ENCODE data around the gene WBP2.

Gene WBP2

GRCh38 chr17:75832164-75832651 is 22.9 kb downstream of the WBP2 start:
- Histone ChIP-seq H3K9ac (ENCODE audit: low read length) (no peak overlapping the region), H3K4me2 (ENCODE audit: low read depth, low read length, poor library complexity, severe bottlenecking) (no peak overlapping the region), H3K9me2 (replicated peaks; ENCODE audit: insufficient read depth, low read length) (no peaks in the 10 kb centered on the region), H3K27me3 (ENCODE audit: low read length) (no peaks in the 10 kb centered on the region), H3K27ac (ENCODE audit: low read depth, low read length) (no peak overlapping the region), H3K79me2 (ENCODE audit: insufficient read depth, low read length) (no peaks in the 10 kb centered on the region), H3F3A (ENCODE audit: insufficient read depth) (no peaks in the 10 kb centered on the region), H3K4me3 (ENCODE audit: insufficient read depth, low read length, poor library complexity, severe bottlenecking) (no peak overlapping the region), H4K20me1 (ENCODE audit: low read depth, low read length) (no peaks in the 10 kb centered on the region), H3K9me3 (ENCODE audit: insufficient read depth, low read length) (no peaks in the 10 kb centered on the region), H2AFZ (ENCODE audit: low read depth, low read length, severe bottlenecking) (no peak overlapping the region), H3K36me3 (ENCODE audit: low read length) (no peaks in the 10 kb centered on the region)
- no peak for TF ChIP-seq CTCF (IDR thresholded peaks at IDR 0.05; ENCODE audit: insufficient read depth, low read length, poor library complexity, severe bottlenecking)
- no peak for TF ChIP-seq EZH2phosphoT487 (conservative IDR thresholded peaks at IDR 0.05; ENCODE audit: low read length)

- no peak overlapping the region for H3K27ac ChIP-seq (ENCODE audit: low read depth, low read length)
- no peaks in the 10 kb centered on the region for H3K36me3 ChIP-seq (ENCODE audit: low read length)
- H4K20me1 ChIP-seq (ENCODE audit: low read depth, low read length): no peaks in the 10 kb centered on the region
- H3K9me2 ChIP-seq (replicated peaks; ENCODE audit: insufficient read depth, low read length): no peaks in the 10 kb centered on the region
- H3K9me3 ChIP-seq (ENCODE audit: insufficient read depth, low read length): no peaks in the 10 kb centered on the region
- H3K4me3 ChIP-seq (ENCODE audit: insufficient read depth, low read length, poor library complexity, severe bottlenecking): no peak overlapping the region
- H3K27me3 ChIP-seq (ENCODE audit: low read length): no peaks in the 10 kb centered on the region
- no peaks in the 10 kb centered on the region for H3K79me2 ChIP-seq (ENCODE audit: insufficient read depth, low read length)
- H3K4me2 ChIP-seq (ENCODE audit: low read depth, low read length, poor library complexity, severe bottlenecking): no peak overlapping the region
- no peak for TF ChIP-seq CTCF (IDR thresholded peaks at IDR 0.05; ENCODE audit: insufficient read depth, low read length, poor library complexity, severe bottlenecking)
- no peaks in the 10 kb centered on the region for H3F3A ChIP-seq (ENCODE audit: insufficient read depth)
- H2AFZ ChIP-seq (ENCODE audit: low read depth, low read length, severe bottlenecking): no peak overlapping the region
- H3K9ac ChIP-seq (ENCODE audit: low read length): no peak overlapping the region
Observed at GRCh38 chr17:75831032-75831571, 24.0 kb downstream of the WBP2 start.

- no peaks in the 10 kb centered on the region for H3K36me3 ChIP-seq (ENCODE audit: low read length)
- no peak overlapping the region for H3K27ac ChIP-seq (ENCODE audit: low read depth, low read length)
- no peak overlapping the region for H3K4me2 ChIP-seq (ENCODE audit: low read depth, low read length, poor library complexity, severe bottlenecking)
Observed at GRCh38 chr17:75830164-75831031, 24.7 kb downstream of the WBP2 start.

More at GRCh38 chr17:75830164-75831031, 24.7 kb downstream of the WBP2 start:
- no peaks in the 10 kb centered on the region for H3K79me2 ChIP-seq (ENCODE audit: insufficient read depth, low read length)
- H3K9me2 ChIP-seq (replicated peaks; ENCODE audit: insufficient read depth, low read length): no peaks in the 10 kb centered on the region
- H3K4me3 ChIP-seq (ENCODE audit: insufficient read depth, low read length, poor library complexity, severe bottlenecking): no peak overlapping the region
- TF ChIP-seq CTCF (IDR thresholded peaks at IDR 0.05; ENCODE audit: insufficient read depth, low read length, poor library complexity, severe bottlenecking) (peak; percentile 74), EZH2phosphoT487 (conservative IDR thresholded peaks at IDR 0.05; ENCODE audit: low read length) (no peak)
- H3F3A ChIP-seq (ENCODE audit: insufficient read depth): no peaks in the 10 kb centered on the region
- no peaks in the 10 kb centered on the region for H3K9me3 ChIP-seq (ENCODE audit: insufficient read depth, low read length)
- no peaks in the 10 kb centered on the region for H3K27me3 ChIP-seq (ENCODE audit: low read length)
- H4K20me1 ChIP-seq (ENCODE audit: low read depth, low read length): no peaks in the 10 kb centered on the region
- H2AFZ ChIP-seq (ENCODE audit: low read depth, low read length, severe bottlenecking): no peak overlapping the region
- no peak overlapping the region for H3K9ac ChIP-seq (ENCODE audit: low read length)
